Prostate gland (tissue), 2 donors: ENCODE results near the gene HOXA11. TPM values are rescaled to one million over a fixed set of nuclear protein-coding genes. Genes with fewer than 3 reads are reported as not detected.

ENCODE experiments used
- DNase-seq: peaks from one replicate; pipeline ENCODE4 v3.0.0-alpha.2; 2019; ENCODE audit warnings: low spot score
- H3K27ac ChIP-seq, 2 donors: fragments of 200-600 bp; sonication (generic); 2 replicates each; pipeline ENCODE4 v1.5.1; 2017 to 2019
- H3K27me3 ChIP-seq: fragments of 200-600 bp; sonication (generic); replicated peaks from 2 replicates; pipeline ENCODE4 v1.5.1; 2019; ENCODE audit not compliant: insufficient read depth
- H3K36me3 ChIP-seq, 2 donors: fragments of 200-600 bp; sonication (generic); 1 replicate in 1 of 2; 2 replicates in 1 of 2; pipeline versions ENCODE4 v1.5.1 to v1.8.1; 2017 to 2019
- H3K4me1 ChIP-seq: fragments of 200-600 bp; sonication (generic); replicated peaks from 2 replicates; pipeline ENCODE4 v1.5.1; 2019
- H3K4me3 ChIP-seq, 2 donors: fragments of 200-600 bp; sonication (generic); 2 replicates each; pipeline ENCODE4 v1.5.1; 2017 to 2019
- H3K9me3 ChIP-seq: fragments of 200-600 bp; sonication (generic); 2 replicates; pipeline ENCODE4 v1.5.1; 2017
- CTCF ChIP-seq, 4 experiments: fragments of 200-600 bp in 2 of 4; fragments of 450-650 bp in 2 of 4; sonication (generic) in 2 of 4; IDR thresholded peaks; 1 replicate in 3 of 4; 2 replicates in 1 of 4; pipeline ENCODE4 v1.5.1; 2016 to 2019; ENCODE audit warnings: antibody characterized with exemption in 4 of 4, mild to moderate bottlenecking in 2 of 4, moderate library complexity in 2 of 4
- POLR2A ChIP-seq: fragments of 450-650 bp; IDR thresholded peaks from one replicate; pipeline ENCODE4 v1.6.1; 2016; ENCODE audit warnings: antibody characterized with exemption, mild to moderate bottlenecking
- POLR2AphosphoS5 ChIP-seq: sonication (generic); formaldehyde crosslinking; IDR thresholded peaks from one replicate; pipeline ENCODE4 v1.6.1; 2017; ENCODE audit warnings: antibody characterized with exemption
- WGBS: methylation state at CpG from one replicate; pipeline ENCODE4 v1.1.5; 2018; 5-methylcytosine and 5-hydroxymethylcytosine counted together
- intact Hi-C: fragments of 100-400 bp; cut with DNase I; formaldehyde crosslinking; loops from one replicate; pipeline ENCODE4 v1.14.2; 2022
- total RNA-seq, 2 donors: library from RNA; depleted of rRNA; stranded (reverse); fragments of >200 nt; gene quantifications; one replicate each; pipeline ENCODE4 v1.1.0, GENCODE V29; 2016

HOXA11 gene
- 1 to 10 TPM; 8.5 to 9.8 TPM for total RNA-seq

- no peaks in the 10 kb centered on the region for H3K27me3 ChIP-seq
- H3K4me3 ChIP-seq: peak within 1 kb of the TSS; percentile 62 to 90
- DNase-seq: peak; percentile 96
- intact Hi-C loops: no loop called here
- 1% methylated on average over 43 of the region's 43 CpGs for WGBS
- TF ChIP-seq POLR2AphosphoS5: peak; percentile 97
- no peak for TF ChIP-seq CTCF (IDR thresholded peaks at IDR 0.05)
- TF ChIP-seq POLR2A: peak; percentile 81
- H3K4me1 ChIP-seq: peaks cover 10% of the 10 kb centered on the region
- H3K27ac ChIP-seq: peak within 1 kb of the TSS; percentile 96 to 97
- H3K9me3 ChIP-seq: no peaks in the 10 kb centered on the region
- no peaks in the 10 kb centered on the region for H3K36me3 ChIP-seq
Measured at GRCh38 chr7:27185013-27185853, at the start of gene HOXA11. TSS of gene HOXA11 (minus strand) at chr7:27185232. CDS start at chr7:27185144, 88 bp downstream.

- 90% methylated on average over 4 of the region's 4 CpGs for WGBS
- intact Hi-C loops: no loop called here
- Histone ChIP-seq H3K27ac (no peak overlapping the region), H3K9me3 (no peaks in the 10 kb centered on the region), H3K4me1 (no peaks in the 10 kb centered on the region), H3K27me3 (no peaks in the 10 kb centered on the region), H3K36me3 (no peaks in the 10 kb centered on the region), H3K4me3 (no peak overlapping the region)
- DNase-seq: no peak
- TF ChIP-seq CTCF (IDR thresholded peaks at IDR 0.05) (no peak), POLR2A (no peak), POLR2AphosphoS5 (no peak)
Measured at GRCh38 chr7:27229448-27229847, 44.4 kb upstream of the HOXA11 start.

GRCh38 chr7:27224983-27225934 is 40.2 kb upstream of the HOXA11 start:
- 28% methylated on average over 53 of the region's 61 CpGs for WGBS
- Histone ChIP-seq H3K4me3 (peak overlapping the region; percentile 4 to 19), H3K4me1 (no peaks in the 10 kb centered on the region), H3K27ac (no peak overlapping the region), H3K27me3 (no peaks in the 10 kb centered on the region), H3K9me3 (no peaks in the 10 kb centered on the region), H3K36me3 (no peaks in the 10 kb centered on the region)
- no peak for TF ChIP-seq POLR2A
- TF ChIP-seq POLR2AphosphoS5: no peak
- TF ChIP-seq CTCF (IDR thresholded peaks at IDR 0.05): no peak
- intact Hi-C loops: no loop called here
- no peak for DNase-seq

- Histone ChIP-seq H3K4me3 (no peak overlapping the region), H3K9me3 (no peaks in the 10 kb centered on the region), H3K36me3 (no peaks in the 10 kb centered on the region), H3K27ac (no peak overlapping the region), H3K27me3 (no peaks in the 10 kb centered on the region), H3K4me1 (no peaks in the 10 kb centered on the region)
- DNase-seq: no peak
- intact Hi-C loops: no loop called here
- TF ChIP-seq POLR2A (no peak), CTCF (IDR thresholded peaks at IDR 0.05) (no peak), POLR2AphosphoS5 (no peak)
Measured at GRCh38 chr7:27223941-27224575, 39.0 kb upstream of the HOXA11 start.
